AML-193 (cell line): ENCODE results near the gene ECHS1.
"Not testable (repeated sequence)": the region's sequence is repeated elsewhere in the genome, so short reads cannot be mapped to it uniquely, and the experiment has no call there.

Experiments used
- DNase-seq, 2 experiments: peaks; one replicate each; lab custom pipeline; 2025; lab: John Stamatoyannopoulos, UW

ECHS1 gene

DNA sequence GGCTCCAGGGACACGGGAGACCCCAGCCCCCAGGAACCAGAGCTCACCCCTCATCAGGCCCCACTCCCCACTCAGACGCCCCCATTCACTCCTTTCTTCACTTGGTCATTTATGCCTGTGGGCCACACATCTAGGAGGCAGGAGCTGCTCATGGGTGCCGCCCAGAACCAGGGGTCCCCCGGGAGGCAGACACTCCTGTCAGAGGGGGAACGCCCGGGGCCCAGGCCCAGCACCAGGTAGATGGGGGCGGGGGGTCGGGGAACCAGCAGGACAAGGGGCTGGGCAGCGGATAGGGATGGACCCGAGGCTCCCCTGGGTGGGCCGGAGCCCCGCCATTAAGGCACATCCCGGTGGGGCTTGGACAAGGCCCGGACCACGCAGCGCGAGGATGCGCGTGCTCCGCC, 48.3 kb downstream of the ECHS1 start:
- no peak for DNase-seq

DNA sequence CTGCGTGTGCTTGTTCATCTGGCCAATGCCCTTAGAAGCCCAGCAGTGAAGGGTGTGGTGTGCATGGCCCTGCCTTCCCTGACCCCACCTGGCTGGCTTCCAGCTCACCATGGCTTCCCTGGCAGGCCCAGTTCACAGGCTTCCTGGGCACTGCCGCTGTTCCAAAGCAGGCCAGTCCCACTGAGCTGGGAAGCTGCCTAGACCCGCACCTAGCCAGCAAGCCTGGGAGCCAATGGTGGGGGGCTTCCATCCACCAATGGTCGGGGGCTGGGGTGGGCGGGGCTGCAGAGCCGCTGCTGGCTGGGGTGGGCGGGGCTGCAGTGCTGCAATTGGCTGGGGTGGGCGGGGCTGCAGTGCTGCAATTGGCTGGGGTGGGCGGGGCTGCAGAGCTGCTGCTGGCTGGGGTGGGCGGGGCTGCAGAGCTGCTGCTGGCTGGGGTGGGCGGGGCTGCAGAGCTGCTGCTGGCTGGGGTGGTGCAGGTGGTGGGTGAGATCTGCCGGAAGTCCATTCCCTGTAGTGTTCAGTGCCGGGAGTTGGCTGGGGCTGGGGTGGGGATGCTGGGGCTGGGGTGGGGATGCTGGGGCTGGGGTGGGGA, 48.9 kb downstream of the ECHS1 start:
- no peak for DNase-seq

DNA sequence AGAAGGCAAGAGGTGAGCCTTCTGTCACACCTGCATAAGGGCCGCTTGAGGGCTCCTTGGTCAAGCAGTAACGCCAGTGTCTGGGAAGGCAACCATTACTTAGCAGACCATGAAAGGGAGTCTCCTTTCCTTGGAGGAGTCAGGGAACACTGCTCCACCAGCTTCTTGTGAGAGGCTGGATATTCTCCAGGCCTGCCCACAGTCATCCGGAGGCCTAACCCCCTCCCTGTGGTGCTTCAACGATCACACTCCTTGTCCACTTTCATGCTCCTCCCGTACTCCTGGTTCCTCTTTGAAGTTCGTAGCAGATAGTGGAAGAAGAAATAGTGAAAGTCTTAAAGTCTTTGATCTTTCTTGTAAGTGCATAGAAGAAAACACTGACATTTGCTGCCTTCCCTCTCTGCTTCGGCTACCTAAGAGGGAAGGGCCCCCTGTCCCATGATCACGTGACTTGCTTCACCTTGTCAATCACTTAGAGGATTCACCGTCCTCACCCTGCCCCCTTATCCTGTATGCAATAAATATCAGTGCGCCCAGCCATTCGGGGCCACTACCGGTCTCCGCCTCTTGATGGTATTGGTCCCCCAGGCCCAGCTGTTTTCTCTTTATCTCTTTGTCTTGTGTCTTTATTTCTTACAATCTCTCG, 51.0 kb downstream of the ECHS1 start:
- DNase-seq: not testable (repeated sequence)

DNA sequence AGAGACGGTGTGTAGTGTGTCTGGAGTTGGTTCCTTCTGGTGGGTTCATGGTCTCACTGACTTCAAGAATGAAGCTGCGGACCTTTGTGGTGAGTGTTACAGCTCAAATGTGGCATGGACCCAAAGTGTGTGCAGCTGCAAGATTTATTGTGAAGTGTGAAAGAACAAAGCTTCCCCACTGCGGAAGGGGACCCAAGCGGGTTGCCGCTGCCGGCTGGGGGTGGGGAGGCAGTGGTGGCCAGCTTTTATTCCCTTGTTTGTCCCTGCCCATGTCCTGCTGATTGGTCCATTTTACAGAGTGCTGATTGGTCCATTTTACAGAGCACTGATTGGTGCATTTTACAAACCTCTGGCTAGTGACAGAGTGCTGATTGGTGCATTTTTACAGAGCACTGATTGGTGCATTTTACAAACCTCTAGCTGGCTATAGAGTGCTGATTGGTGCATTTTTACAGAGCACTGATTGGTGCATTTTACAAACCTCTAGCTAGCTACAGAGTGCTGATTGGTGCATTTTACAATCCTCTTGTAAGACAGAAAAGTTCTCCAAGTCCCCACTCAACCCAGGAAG, 52.2 kb downstream of the ECHS1 start:
- DNase-seq: not testable (repeated sequence)

DNA sequence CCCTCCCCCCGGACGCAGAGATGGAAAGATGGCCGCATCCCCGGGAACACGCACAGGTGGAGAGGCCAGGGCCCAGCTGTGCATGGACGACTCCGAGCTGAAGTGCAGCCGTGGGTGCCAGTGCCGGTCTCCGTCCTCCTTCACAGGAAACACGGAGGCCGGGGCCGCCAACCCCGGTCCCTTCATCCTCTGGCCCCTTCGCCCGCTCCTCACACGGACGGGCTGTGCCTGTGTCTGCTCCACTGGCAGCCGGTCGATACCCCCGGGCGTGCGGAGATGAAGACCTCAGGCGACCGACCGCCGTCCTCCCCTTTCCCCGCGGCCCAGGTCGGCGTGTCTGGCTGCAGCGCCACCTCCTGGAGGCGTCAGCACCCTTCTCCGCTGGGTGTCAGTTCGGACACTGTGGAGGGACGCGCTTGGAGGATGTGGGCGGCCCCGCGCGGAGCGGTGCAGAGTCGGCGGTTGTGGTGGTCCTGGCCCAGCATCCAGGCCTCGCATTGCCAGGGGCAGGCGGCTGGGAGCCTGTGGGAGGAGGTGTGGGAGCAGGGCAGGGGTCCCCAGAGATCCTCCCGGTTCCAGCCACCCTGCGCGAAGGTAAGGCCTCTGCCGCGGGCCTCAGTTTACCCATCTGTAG, 54.5 kb downstream of the ECHS1 start:
- peak; percentile 59 to 61 for DNase-seq

DNA sequence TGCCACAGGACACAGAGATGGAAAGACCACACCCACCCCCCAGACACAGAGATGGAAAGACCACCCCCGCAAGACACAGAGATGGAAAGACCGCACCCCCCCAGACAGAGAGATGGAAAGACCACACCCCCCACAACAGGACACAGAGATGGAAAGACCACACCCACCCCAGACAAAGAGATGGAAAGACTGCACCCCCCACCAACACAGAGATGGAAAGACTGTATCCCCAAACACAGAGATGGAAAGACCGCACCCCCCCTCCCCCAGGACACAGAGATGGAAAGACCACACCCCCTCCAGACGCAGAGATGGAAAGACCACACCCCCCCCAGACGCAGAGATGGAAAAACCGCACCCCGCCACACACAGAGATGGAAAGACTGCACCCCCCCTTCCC, 56.4 kb downstream of the ECHS1 start:
- no peak for DNase-seq

DNA sequence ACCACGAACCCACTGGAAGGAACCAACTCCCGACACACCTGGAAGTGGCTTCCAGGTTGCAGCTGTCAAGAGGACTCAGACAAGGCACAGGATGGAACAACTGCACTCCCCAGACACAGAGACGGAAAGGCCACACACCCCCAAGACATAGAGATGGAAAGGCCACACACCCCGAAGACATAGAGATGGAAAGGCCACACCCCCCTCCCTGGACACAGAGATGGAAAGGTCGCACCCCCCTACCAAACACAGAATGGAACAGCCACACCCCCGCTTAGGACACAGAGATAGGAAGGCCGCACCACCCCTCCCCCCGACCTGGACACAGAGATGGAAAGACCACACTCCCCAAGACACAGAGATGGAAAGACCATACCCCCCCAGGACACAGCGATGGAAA, 56.9 kb downstream of the ECHS1 start:
- DNase-seq: no peak

DNA sequence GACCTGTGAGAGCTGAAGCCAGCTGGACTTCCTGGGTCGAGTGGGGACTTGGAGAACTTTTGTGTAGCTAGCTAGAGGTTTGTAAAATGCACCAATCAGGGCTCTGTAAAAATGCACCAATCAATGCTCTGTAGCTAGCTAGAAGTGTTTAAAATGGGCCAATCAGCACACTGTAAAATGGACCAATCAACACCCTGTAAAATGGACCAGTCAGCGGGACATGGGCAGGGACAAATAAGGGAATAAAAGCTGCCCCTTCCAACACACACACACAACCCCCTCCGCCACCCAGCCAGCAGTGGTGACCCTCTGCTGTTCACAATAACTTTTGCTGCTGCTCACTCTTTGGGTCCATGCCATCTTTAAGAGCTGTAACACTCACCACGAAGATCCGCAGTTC, 57.3 kb downstream of the ECHS1 start:
- no peak for DNase-seq

DNA sequence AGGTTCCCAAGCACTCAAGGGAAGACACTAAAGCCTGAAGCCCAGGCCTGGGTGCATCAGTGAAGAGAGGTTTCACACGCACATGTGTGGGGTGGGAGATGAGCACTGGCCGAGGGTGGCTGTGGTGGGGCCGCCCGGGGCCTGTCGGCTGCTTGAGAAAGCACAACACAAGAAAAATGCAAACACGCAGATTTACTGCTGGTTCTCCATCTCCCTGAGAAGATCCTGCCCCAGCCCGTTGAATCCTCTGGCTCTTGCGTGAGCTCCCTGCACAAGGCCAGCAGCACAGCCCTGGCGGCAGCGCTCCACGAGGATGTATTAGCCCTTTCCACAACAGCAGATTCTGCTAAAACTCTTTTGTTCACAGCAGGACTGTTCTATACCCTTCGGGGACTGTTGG, 58.2 kb downstream of the ECHS1 start:
- no peak for DNase-seq

DNA sequence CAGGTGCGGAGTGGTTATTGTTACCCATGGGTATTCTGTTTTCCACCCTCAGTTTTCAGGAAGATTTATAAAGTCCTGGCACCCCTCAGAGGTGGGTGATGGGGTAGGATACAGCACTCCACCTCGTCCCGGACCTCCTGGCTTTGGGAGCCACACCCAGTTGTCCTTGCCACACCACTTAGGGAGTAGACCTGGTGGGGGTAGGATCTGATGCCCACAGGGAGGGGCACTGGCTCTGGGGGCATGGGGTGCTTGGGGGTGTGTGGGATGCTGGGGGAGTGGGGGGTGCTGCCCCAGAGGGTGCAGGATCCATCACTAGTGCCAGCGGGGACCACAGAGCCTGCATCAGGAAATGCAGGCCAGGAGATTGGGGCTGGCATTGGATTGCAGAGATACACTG, 60.0 kb downstream of the ECHS1 start:
- DNase-seq: no peak

DNA sequence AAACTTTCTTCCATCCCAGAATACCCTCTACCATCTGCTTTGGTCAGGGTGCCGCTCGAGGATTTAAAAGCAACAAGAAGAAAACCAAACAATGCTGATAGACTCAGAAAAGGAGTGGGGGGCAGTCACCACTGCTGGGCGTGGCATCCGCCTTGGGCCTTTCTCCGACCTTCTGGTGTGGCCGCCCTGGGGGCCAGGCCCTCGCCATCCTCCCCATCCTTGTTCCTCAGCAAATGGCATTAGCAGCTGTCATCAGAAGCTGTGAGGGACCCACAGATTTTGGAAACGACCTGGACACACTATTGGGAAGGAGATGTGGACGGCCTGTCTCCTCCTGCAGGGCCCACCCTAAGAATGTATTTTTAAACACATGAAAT, 60.4 kb downstream of the ECHS1 start:
- DNase-seq: no peak
